ENCODE results near the gene CCSER1. TPM values are rescaled to one million over a fixed set of nuclear protein-coding genes. Genes with fewer than 3 reads are reported as not detected.

The CCSER1 gene
- total RNA-seq, 1 experiment from 2014 or later: 5.9 TPM

- TF ChIP-seq EZH2 (IDR thresholded peaks at IDR 0.05; ENCODE audit: low read depth): no peak
- no peak for TF ChIP-seq CTCF (conservative IDR thresholded peaks at IDR 0.05)
- ChIA-PET CTCF (no interaction called here), POLR2A (ENCODE audit: unreplicated experiment) (no interaction called here)
- Histone ChIP-seq H3K36me3 (ENCODE audit: low read depth) (no peaks in the 10 kb centered on the region), H3K4me1 (replicated peaks; ENCODE audit: insufficient read depth) (no peaks in the 10 kb centered on the region), H3K9me2 (ENCODE audit: insufficient read depth) (no peaks in the 10 kb centered on the region), H3K4me2 (no peak overlapping the region), H2AFZ (no peak overlapping the region), H3K79me2 (ENCODE audit: low read depth) (no peaks in the 10 kb centered on the region), H3F3A (ENCODE audit: insufficient read depth, low read depth) (no peaks in the 10 kb centered on the region), H3K4me3 (no peak overlapping the region), H4K20me1 (ENCODE audit: insufficient read depth) (no peaks in the 10 kb centered on the region), H3K9me3 (ENCODE audit: insufficient read depth, low read depth) (no peaks in the 10 kb centered on the region), H3K27ac (no peak overlapping the region), H3K27me3 (ENCODE audit: insufficient read depth, low read depth) (no peaks in the 10 kb centered on the region)
- DNase-seq: no peak
- intact Hi-C loops (cut with micrococcal nuclease; ENCODE audit: unreplicated experiment): no loop called here
- no TSS peak for BruUV-seq (replicated peaks)
These were observed 867.8 kb downstream of the CCSER1 start for GRCh38 chr4:90994851-90995574.

- Histone ChIP-seq H3K27me3 (ENCODE audit: insufficient read depth, low read depth) (no peaks in the 10 kb centered on the region), H3K4me2 (no peak overlapping the region), H3K4me3 (no peak overlapping the region), H3K79me2 (ENCODE audit: low read depth) (no peaks in the 10 kb centered on the region), H2AFZ (no peak overlapping the region), H3K9me2 (ENCODE audit: insufficient read depth) (no peaks in the 10 kb centered on the region), H3K36me3 (ENCODE audit: low read depth) (no peaks in the 10 kb centered on the region), H4K20me1 (ENCODE audit: insufficient read depth) (no peaks in the 10 kb centered on the region), H3F3A (ENCODE audit: insufficient read depth, low read depth) (no peaks in the 10 kb centered on the region), H3K27ac (no peak overlapping the region), H3K9me3 (ENCODE audit: insufficient read depth, low read depth) (no peaks in the 10 kb centered on the region), H3K4me1 (replicated peaks; ENCODE audit: insufficient read depth) (no peaks in the 10 kb centered on the region)
- BruUV-seq (replicated peaks): no TSS peak
- TF ChIP-seq CTCF (conservative IDR thresholded peaks at IDR 0.05) (no peak), EZH2 (IDR thresholded peaks at IDR 0.05; ENCODE audit: low read depth) (no peak)
- ChIA-PET POLR2A (ENCODE audit: unreplicated experiment) (no interaction called here), CTCF (no interaction called here)
- intact Hi-C loops (cut with micrococcal nuclease; ENCODE audit: unreplicated experiment): no loop called here
- no peak for DNase-seq
These were observed 868.8 kb downstream of the CCSER1 start for GRCh38 chr4:90995996-90996395.

GRCh38 chr4:90996813-90997212 lies 869.6 kb downstream of the CCSER1 start:
- Histone ChIP-seq H3K79me2 (ENCODE audit: low read depth) (no peaks in the 10 kb centered on the region), H2AFZ (no peak overlapping the region), H3K9me3 (ENCODE audit: insufficient read depth, low read depth) (no peaks in the 10 kb centered on the region), H3K36me3 (ENCODE audit: low read depth) (no peaks in the 10 kb centered on the region), H3K27me3 (ENCODE audit: insufficient read depth, low read depth) (no peaks in the 10 kb centered on the region), H3F3A (ENCODE audit: insufficient read depth, low read depth) (no peaks in the 10 kb centered on the region), H3K4me3 (no peak overlapping the region), H3K9me2 (ENCODE audit: insufficient read depth) (no peaks in the 10 kb centered on the region), H4K20me1 (ENCODE audit: insufficient read depth) (no peaks in the 10 kb centered on the region), H3K4me1 (replicated peaks; ENCODE audit: insufficient read depth) (no peaks in the 10 kb centered on the region), H3K4me2 (no peak overlapping the region), H3K27ac (no peak overlapping the region)
- ChIA-PET CTCF (no interaction called here), POLR2A (ENCODE audit: unreplicated experiment) (no interaction called here)
- no TSS peak for BruUV-seq (replicated peaks)
- no peak for DNase-seq
- TF ChIP-seq CTCF (conservative IDR thresholded peaks at IDR 0.05) (no peak), EZH2 (IDR thresholded peaks at IDR 0.05; ENCODE audit: low read depth) (no peak)
- intact Hi-C loops (cut with micrococcal nuclease; ENCODE audit: unreplicated experiment): no loop called here

Measured in PC-9 (cell line).